ENCODE results near the gene FBXW8.

FBXW8 gene

DNA sequence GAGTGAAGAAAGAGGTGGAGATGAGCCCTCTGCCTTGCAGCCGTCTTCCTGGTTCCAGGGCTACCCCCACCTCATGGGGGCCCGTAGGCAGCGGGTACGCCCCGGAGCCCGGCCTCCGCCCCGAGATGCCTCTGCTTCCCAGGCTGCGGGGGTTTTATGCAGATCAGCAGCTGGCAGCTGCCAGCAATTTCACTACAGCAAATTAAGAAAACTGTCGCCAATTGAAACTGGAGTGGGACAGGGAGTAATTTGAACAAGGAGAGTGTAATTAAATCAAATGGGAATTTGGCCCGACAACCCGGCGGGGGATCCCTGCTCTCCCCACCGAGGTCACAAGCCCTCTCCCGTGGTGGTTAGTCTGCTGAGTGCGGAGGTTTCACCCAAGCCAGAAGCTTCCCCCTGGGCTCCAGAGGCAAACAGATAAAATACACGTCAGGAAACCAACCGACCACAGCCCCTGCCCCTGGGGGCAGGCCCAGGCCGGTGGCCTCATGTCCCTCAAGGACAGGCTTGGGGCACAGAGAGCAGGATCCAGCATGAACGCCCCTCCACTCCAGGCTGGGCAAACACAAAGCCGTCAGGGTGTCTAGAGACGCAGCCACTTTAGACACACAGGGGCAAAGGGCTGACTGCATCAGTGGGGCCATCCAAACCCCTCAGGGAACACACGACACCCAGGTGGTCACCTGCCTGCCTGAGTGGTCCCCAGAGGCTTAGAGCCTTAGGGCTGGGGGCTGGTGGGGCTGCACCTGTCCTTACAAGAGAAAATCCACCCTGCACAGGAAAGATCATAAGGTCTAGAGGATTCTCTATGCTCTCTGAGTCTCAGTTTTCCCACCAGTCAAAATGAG lies 134.6 kb downstream of the FBXW8 start:
- DNase-seq (ENCODE audit: insufficient read length, low spot score) = no peak
- TF ChIP-seq POLR2AphosphoS5 (IDR thresholded peaks at IDR 0.05; ENCODE audit: low read depth, low read length) = no peak
- no peak for TF ChIP-seq POU2F2 (IDR thresholded peaks at IDR 0.05; ENCODE audit: low read depth, low read length)
- TF ChIP-seq POLR2A (IDR thresholded peaks at IDR 0.05; ENCODE audit: low read depth, low read length) = no peak
- TF ChIP-seq PAX5 (IDR thresholded peaks at IDR 0.05; ENCODE audit: insufficient read depth, low read length, severe bottlenecking) = no peak
- no peak for TF ChIP-seq SPI1 (IDR thresholded peaks at IDR 0.05; ENCODE audit: low read depth, low read length)
- no peak for TF ChIP-seq TAF1 (IDR thresholded peaks at IDR 0.05; ENCODE audit: low read depth, low read length)
- no peak for FAIRE-seq

DNA sequence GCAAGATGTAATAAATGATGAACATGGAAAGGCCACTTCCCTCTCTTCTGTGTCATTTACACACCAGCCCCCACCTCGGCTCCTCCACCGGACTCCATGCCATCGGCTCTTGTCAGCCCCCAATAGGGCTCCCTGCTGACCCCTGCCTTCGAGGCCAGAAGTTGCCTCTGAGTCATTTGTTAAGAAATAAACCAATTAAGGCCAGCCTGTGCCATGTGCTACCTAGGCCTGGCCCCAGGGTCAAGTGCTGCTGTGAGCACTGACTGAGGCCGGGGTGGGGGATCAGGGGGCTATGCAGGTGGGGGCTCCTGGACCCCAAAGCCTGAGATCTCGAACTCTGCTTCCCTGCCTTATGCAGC lies 135.2 kb downstream of the FBXW8 start:
- no peak for TF ChIP-seq POU2F2 (IDR thresholded peaks at IDR 0.05; ENCODE audit: low read depth, low read length)
- FAIRE-seq = no peak
- DNase-seq (ENCODE audit: insufficient read length, low spot score) = no peak

- no peak for FAIRE-seq
- TF ChIP-seq POLR2AphosphoS5 (IDR thresholded peaks at IDR 0.05; ENCODE audit: low read depth, low read length) = no peak
- TF ChIP-seq POLR2A (IDR thresholded peaks at IDR 0.05; ENCODE audit: low read depth, low read length) = no peak
- TF ChIP-seq TAF1 (IDR thresholded peaks at IDR 0.05; ENCODE audit: low read depth, low read length) = no peak
- TF ChIP-seq PAX5 (IDR thresholded peaks at IDR 0.05; ENCODE audit: insufficient read depth, low read length, severe bottlenecking) = no peak
- no peak for TF ChIP-seq SPI1 (IDR thresholded peaks at IDR 0.05; ENCODE audit: low read depth, low read length)
- TF ChIP-seq POU2F2 (IDR thresholded peaks at IDR 0.05; ENCODE audit: low read depth, low read length) = no peak
These were observed 135.7 kb downstream of the FBXW8 start for GRCh38 chr12:117046425-117046824.

DNA sequence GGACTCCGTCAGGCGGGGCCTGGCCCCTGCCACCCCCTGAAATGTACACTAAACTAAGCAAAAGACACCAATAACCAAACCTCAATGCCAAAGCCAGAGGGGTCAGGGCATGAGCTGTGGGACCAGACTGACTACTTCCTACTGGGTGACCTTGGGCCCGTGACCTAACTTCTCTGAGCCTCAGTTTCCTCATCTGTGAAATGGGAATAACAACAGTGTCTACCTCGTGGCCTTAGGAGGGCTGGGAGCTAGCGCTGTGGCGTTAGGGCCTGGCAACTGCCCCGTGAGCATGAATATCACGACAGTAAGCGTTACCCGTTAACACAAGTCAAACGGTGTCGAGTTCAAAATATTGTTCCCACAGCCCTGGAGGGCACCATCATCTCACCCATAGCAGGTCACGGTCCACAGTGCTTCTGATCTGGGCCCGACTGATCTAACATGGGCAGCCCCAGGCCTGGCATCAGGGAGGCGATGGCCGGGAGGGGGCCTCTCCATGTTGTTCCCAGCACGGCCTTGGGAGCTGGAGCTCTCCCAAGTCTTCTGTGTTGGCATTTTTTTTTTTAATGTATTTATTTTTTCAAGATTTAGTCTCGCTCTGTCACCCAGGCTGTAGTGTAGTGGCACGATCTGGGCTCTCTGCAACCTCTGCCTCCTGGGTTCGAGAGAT lies 136.2 kb downstream of the FBXW8 start:
- TF ChIP-seq PAX5 (IDR thresholded peaks at IDR 0.05; ENCODE audit: insufficient read depth, low read length, severe bottlenecking) (no peak), TAF1 (IDR thresholded peaks at IDR 0.05; ENCODE audit: low read depth, low read length) (no peak), SPI1 (IDR thresholded peaks at IDR 0.05; ENCODE audit: low read depth, low read length) (no peak), POLR2AphosphoS5 (IDR thresholded peaks at IDR 0.05; ENCODE audit: low read depth, low read length) (no peak)
- FAIRE-seq = no peak

More at GRCh38 chr12:117046425-117046824, 135.7 kb downstream of the FBXW8 start:
- DNase-seq (ENCODE audit: insufficient read length, low spot score) = no peak

DNA sequence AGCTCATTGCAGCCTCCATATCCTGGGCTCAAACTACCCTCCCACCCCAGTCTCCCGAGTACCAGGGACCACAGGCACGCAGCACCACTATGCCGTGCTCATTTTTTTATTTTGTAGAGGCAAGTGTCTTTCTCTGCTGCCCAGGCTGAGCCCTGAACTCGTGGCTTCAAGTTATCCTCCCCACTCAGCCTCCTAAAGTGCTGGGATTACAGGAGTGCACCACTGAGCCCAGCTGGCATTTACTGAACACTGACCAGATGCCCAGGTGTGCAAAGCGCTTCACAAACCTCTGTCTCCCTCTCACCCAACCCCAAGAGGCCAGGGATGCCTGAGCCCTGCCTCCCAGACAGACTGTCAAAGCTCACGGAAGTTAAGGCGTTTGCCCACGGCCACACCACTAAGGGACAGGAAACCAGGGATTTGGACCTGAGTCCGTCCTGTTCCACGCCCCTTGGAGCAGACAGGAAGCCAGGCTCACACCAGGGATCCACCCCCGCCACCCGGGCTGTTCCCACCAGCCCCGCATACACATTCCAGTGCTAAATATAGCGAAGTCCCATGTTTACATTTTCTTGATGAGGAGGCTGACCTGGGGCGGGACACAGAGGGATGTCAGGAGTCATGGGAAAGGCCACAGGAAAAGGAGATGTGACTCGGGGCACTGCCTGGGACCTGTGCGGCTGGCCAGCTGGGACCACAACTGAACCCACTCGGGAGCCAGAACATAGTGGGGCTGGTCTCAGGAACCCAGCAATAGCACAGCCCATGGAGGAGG lies 137.2 kb downstream of the FBXW8 start:
- no peak for TF ChIP-seq POLR2A (IDR thresholded peaks at IDR 0.05; ENCODE audit: low read depth, low read length)
- TF ChIP-seq POLR2AphosphoS5 (IDR thresholded peaks at IDR 0.05; ENCODE audit: low read depth, low read length) = no peak
- no peak for TF ChIP-seq TAF1 (IDR thresholded peaks at IDR 0.05; ENCODE audit: low read depth, low read length)
- no peak for TF ChIP-seq POU2F2 (IDR thresholded peaks at IDR 0.05; ENCODE audit: low read depth, low read length)
- no peak for TF ChIP-seq PAX5 (IDR thresholded peaks at IDR 0.05; ENCODE audit: insufficient read depth, low read length, severe bottlenecking)
- TF ChIP-seq SPI1 (IDR thresholded peaks at IDR 0.05; ENCODE audit: low read depth, low read length) = no peak
- DNase-seq (ENCODE audit: insufficient read length, low spot score) (no peak), FAIRE-seq (no peak)

More for the DNA sequence above, 136.2 kb downstream of the FBXW8 start:
- DNase-seq (ENCODE audit: insufficient read length, low spot score) = no peak

DNA sequence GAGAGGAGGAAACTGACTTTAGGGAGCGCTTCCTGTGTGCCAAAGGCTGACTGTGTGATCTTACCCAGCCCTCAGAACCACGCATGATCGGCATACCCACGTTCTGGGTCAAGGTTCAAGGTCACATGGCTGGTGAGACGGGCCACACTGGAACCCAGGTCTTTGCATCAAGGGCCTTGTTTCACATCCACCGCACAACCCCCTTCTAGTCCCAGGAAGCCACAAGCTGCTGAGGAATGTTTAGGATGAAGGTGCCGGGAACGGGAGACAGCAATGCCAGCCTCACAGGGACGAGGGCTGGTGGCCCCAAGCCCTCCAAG lies 137.8 kb downstream of the FBXW8 start:
- TF ChIP-seq POLR2AphosphoS5 (IDR thresholded peaks at IDR 0.05; ENCODE audit: low read depth, low read length) = no peak
- no peak for TF ChIP-seq PAX5 (IDR thresholded peaks at IDR 0.05; ENCODE audit: insufficient read depth, low read length, severe bottlenecking)
- TF ChIP-seq POU2F2 (IDR thresholded peaks at IDR 0.05; ENCODE audit: low read depth, low read length) = no peak
- no peak for TF ChIP-seq POLR2A (IDR thresholded peaks at IDR 0.05; ENCODE audit: low read depth, low read length)
- no peak for TF ChIP-seq SPI1 (IDR thresholded peaks at IDR 0.05; ENCODE audit: low read depth, low read length)
- TF ChIP-seq TAF1 (IDR thresholded peaks at IDR 0.05; ENCODE audit: low read depth, low read length) = no peak
- DNase-seq (ENCODE audit: insufficient read length, low spot score) (no peak), FAIRE-seq (no peak)

- DNase-seq (ENCODE audit: insufficient read length, low spot score) = no peak
- no peak for FAIRE-seq
- TF ChIP-seq POLR2A (IDR thresholded peaks at IDR 0.05; ENCODE audit: low read depth, low read length) (no peak), SPI1 (IDR thresholded peaks at IDR 0.05; ENCODE audit: low read depth, low read length) (no peak), TAF1 (IDR thresholded peaks at IDR 0.05; ENCODE audit: low read depth, low read length) (no peak), POU2F2 (IDR thresholded peaks at IDR 0.05; ENCODE audit: low read depth, low read length) (no peak), PAX5 (IDR thresholded peaks at IDR 0.05; ENCODE audit: insufficient read depth, low read length, severe bottlenecking) (no peak), POLR2AphosphoS5 (IDR thresholded peaks at IDR 0.05; ENCODE audit: low read depth, low read length) (no peak)
These were observed 138.5 kb downstream of the FBXW8 start for GRCh38 chr12:117049295-117049694.

GRCh38 chr12:117050060-117050459 lies 139.3 kb downstream of the FBXW8 start:
- FAIRE-seq (no peak), DNase-seq (ENCODE audit: insufficient read length, low spot score) (no peak)
- TF ChIP-seq TAF1 (IDR thresholded peaks at IDR 0.05; ENCODE audit: low read depth, low read length) (no peak), SPI1 (IDR thresholded peaks at IDR 0.05; ENCODE audit: low read depth, low read length) (no peak), POLR2A (IDR thresholded peaks at IDR 0.05; ENCODE audit: low read depth, low read length) (no peak), POLR2AphosphoS5 (IDR thresholded peaks at IDR 0.05; ENCODE audit: low read depth, low read length) (no peak), POU2F2 (IDR thresholded peaks at IDR 0.05; ENCODE audit: low read depth, low read length) (no peak), PAX5 (IDR thresholded peaks at IDR 0.05; ENCODE audit: insufficient read depth, low read length, severe bottlenecking) (no peak)

GRCh38 chr12:117051380-117051779 lies 140.6 kb downstream of the FBXW8 start:
- TF ChIP-seq TAF1 (IDR thresholded peaks at IDR 0.05; ENCODE audit: low read depth, low read length) (no peak), POLR2AphosphoS5 (IDR thresholded peaks at IDR 0.05; ENCODE audit: low read depth, low read length) (no peak), PAX5 (IDR thresholded peaks at IDR 0.05; ENCODE audit: insufficient read depth, low read length, severe bottlenecking) (no peak), SPI1 (IDR thresholded peaks at IDR 0.05; ENCODE audit: low read depth, low read length) (no peak), POLR2A (IDR thresholded peaks at IDR 0.05; ENCODE audit: low read depth, low read length) (no peak), POU2F2 (IDR thresholded peaks at IDR 0.05; ENCODE audit: low read depth, low read length) (no peak)
- no peak for FAIRE-seq
- DNase-seq (ENCODE audit: insufficient read length, low spot score) = no peak
